GM23338 (cell line): ENCODE data around the gene NUMBL. TPM values are rescaled to one million over a fixed set of nuclear protein-coding genes. Genes with fewer than 3 reads are reported as not detected.

ENCODE experiments used
- ATAC-seq: fragments of 200-7000 bp; cut with Tn5 transposase; 3 replicates; pipeline ENCODE4 v1.9.1; 2020
- DNase-seq: peaks from one replicate; pipeline ENCODE4 v3.0.0-alpha.2; 2015; ENCODE audit warnings: low spot score
- H2AFZ ChIP-seq: fragments of 200-600 bp; sonication (generic); 2 replicates; pipeline ENCODE4 v1.8.0; 2016; ENCODE audit warnings: antibody characterized with exemption, mild to moderate bottlenecking, moderate library complexity
- H3F3A ChIP-seq: fragments of 200-600 bp; sonication (generic); replicated peaks from 2 replicates; pipeline ENCODE4 v1.8.0; 2017; ENCODE audit warnings: antibody characterized with exemption, mixed run types, low read depth
- H3K27ac ChIP-seq: fragments of 200-600 bp; sonication (generic); 2 replicates; pipeline ENCODE4 v1.6.1; 2016; ENCODE audit warnings: low read depth
- H3K27me3 ChIP-seq: fragments of 200-600 bp; sonication (generic); 2 replicates; pipeline ENCODE4 v1.8.0; 2016; ENCODE audit warnings: mild to moderate bottlenecking, mixed run types, moderate library complexity; ENCODE audit not compliant: insufficient read depth
- H3K36me3 ChIP-seq: fragments of 200-600 bp; sonication (generic); 2 replicates; pipeline ENCODE4 v1.8.0; 2016; ENCODE audit warnings: mild to moderate bottlenecking; ENCODE audit not compliant: insufficient read depth
- H3K4me1 ChIP-seq: fragments of 200-600 bp; sonication (generic); 2 replicates; pipeline ENCODE4 v1.8.0; 2016; ENCODE audit warnings: mild to moderate bottlenecking, moderate library complexity; ENCODE audit not compliant: insufficient read depth
- H3K4me2 ChIP-seq: fragments of 200-600 bp; sonication (generic); 2 replicates; pipeline ENCODE4 v1.7.1; 2017; ENCODE audit warnings: mixed run types
- H3K4me3 ChIP-seq: fragments of 200-600 bp; sonication (generic); 2 replicates; pipeline ENCODE4 v1.6.1; 2016; ENCODE audit warnings: mixed run types
- H3K79me2 ChIP-seq: fragments of 200-600 bp; sonication (generic); replicated peaks from 2 replicates; pipeline ENCODE4 v1.8.0; 2017; ENCODE audit warnings: mild to moderate bottlenecking; ENCODE audit not compliant: insufficient read depth
- H3K9me2 ChIP-seq: fragments of 200-600 bp; sonication (generic); 2 replicates; pipeline ENCODE4 v1.8.0; 2017; ENCODE audit not compliant: insufficient read depth
- H4K20me1 ChIP-seq: fragments of 200-600 bp; sonication (generic); replicated peaks from 2 replicates; pipeline ENCODE4 v1.8.0; 2017; ENCODE audit warnings: mild to moderate bottlenecking; ENCODE audit not compliant: insufficient read depth
- H3K27ac Mint-ChIP-seq: 2 replicates; pipeline ENCODE4 v1.8.0; 2020; ENCODE audit warnings: inconsistent platforms, mild to moderate bottlenecking, moderate library complexity, mixed read lengths
- H3K27me3 Mint-ChIP-seq: 3 replicates; pipeline ENCODE4 v1.8.0; 2022; ENCODE audit warnings: low read depth, mild to moderate bottlenecking, moderate library complexity, mixed read lengths, inconsistent platforms; ENCODE audit not compliant: insufficient read depth, poor library complexity
- H3K36me3 Mint-ChIP-seq: 3 replicates; pipeline ENCODE4 v1.8.0; 2021; ENCODE audit warnings: low read depth, mild to moderate bottlenecking, inconsistent platforms, moderate library complexity, mixed read lengths
- H3K4me1 Mint-ChIP-seq: 3 replicates; pipeline ENCODE4 v1.8.0; 2020; ENCODE audit warnings: mild to moderate bottlenecking, inconsistent platforms, mixed read lengths
- H3K4me3 Mint-ChIP-seq: 3 replicates; pipeline ENCODE4 v1.8.0; 2021; ENCODE audit warnings: moderate library complexity, mild to moderate bottlenecking, inconsistent platforms, mixed read lengths
- H3K9me3 Mint-ChIP-seq: 3 replicates; pipeline ENCODE4 v1.8.0; 2020; ENCODE audit warnings: moderate library complexity, mild to moderate bottlenecking, inconsistent platforms, mixed read lengths
- CREB1 ChIP-seq: fragments of 250-450 bp; sonication (Bioruptor Pico); IDR thresholded peaks from 2 replicates; pipeline ENCODE4 v1.5.0; 2020; ENCODE audit warnings: low read depth, mild to moderate bottlenecking, moderate library complexity
- EZH2 ChIP-seq: fragments of 200-600 bp; sonication (generic); IDR thresholded peaks from one replicate; pipeline ENCODE4 v1.8.0; 2017; ENCODE audit warnings: antibody characterized with exemption, mild to moderate bottlenecking, low read depth; ENCODE audit not compliant: unreplicated experiment
- EZH2phosphoT487 ChIP-seq: fragments of 200-600 bp; sonication (generic); IDR thresholded peaks from one replicate; pipeline ENCODE4 v1.8.1; 2018; ENCODE audit warnings: antibody characterized with exemption; ENCODE audit not compliant: unreplicated experiment
- JUNB ChIP-seq: IDR thresholded peaks from one replicate; pipeline ENCODE4 v1.6.1; 2016; ENCODE audit warnings: antibody characterized with exemption; ENCODE audit not compliant: unreplicated experiment
- NANOG ChIP-seq: IDR thresholded peaks from 2 replicates; pipeline ENCODE4 v1.6.1; 2016; ENCODE audit warnings: antibody characterized with exemption, borderline replicate concordance
- POLR2AphosphoS5 ChIP-seq: IDR thresholded peaks from 2 replicates; pipeline ENCODE4 v1.6.1; 2016; ENCODE audit warnings: antibody characterized with exemption, low read depth
- STAT1 ChIP-seq: IDR thresholded peaks from one replicate; pipeline ENCODE4 v1.6.1; 2016; ENCODE audit warnings: antibody characterized with exemption; ENCODE audit not compliant: unreplicated experiment
- ZNF114 ChIP-seq: fragments of 250-450 bp; sonication (Bioruptor Pico); IDR thresholded peaks from 2 replicates; pipeline ENCODE4 v1.5.0; 2020; ENCODE audit warnings: mild to moderate bottlenecking, moderate library complexity
- ZNF331 ChIP-seq: fragments of 250-450 bp; sonication (Bioruptor Pico); IDR thresholded peaks from 2 replicates; pipeline ENCODE4 v1.5.0; 2020; ENCODE audit warnings: low read depth, mild to moderate bottlenecking, moderate library complexity
- polyA plus RNA-seq: library from polyadenylated mRNA; unstranded; fragments of >200 nt; fragmentation: Nextera tagmentation; extraction: Ambion mirVana; gene quantifications from 2 replicates; pipeline ENCODE4 v1.2.1, GENCODE V29; 2016
- total RNA-seq: library from RNA; depleted of rRNA; stranded (reverse); fragments of >200 nt; shearing (Covaris generic); gene quantifications from 2 replicates; pipeline ENCODE4 v1.2.3, GENCODE V29; 2014
- TF ChIP-seq, protein P1 (sequence below), 2 experiments: fragments of 200-600 bp in 1 of 2; sonication (generic) in 1 of 2; conservative IDR thresholded peaks; 2 replicates each; pipeline versions ENCODE4 v1.5.1 to v1.6.1; 2016 to 2017; ENCODE audit warnings: antibody characterized with exemption in 2 of 2, low read depth in 2 of 2, mild to moderate bottlenecking in 2 of 2, moderate library complexity in 1 of 2
- TF ChIP-seq, protein P2 (sequence below): fragments of 250-450 bp; sonication (Bioruptor Pico); IDR thresholded peaks from 2 replicates; pipeline ENCODE4 v1.5.0; 2020; ENCODE audit warnings: mild to moderate bottlenecking, moderate library complexity
- TF ChIP-seq, protein P3 (sequence below): IDR thresholded peaks from one replicate; pipeline ENCODE4 v1.6.1; 2018; ENCODE audit warnings: antibody characterized with exemption; ENCODE audit not compliant: unreplicated experiment
- TF ChIP-seq, protein P4 (sequence below): IDR thresholded peaks from 2 replicates; pipeline ENCODE4 v1.6.1; 2016; ENCODE audit warnings: antibody characterized with exemption

The NUMBL gene
- total and polyA plus RNA-seq, 2 experiments from 2014 or later: 8.5 to 28.5 TPM

DNA sequence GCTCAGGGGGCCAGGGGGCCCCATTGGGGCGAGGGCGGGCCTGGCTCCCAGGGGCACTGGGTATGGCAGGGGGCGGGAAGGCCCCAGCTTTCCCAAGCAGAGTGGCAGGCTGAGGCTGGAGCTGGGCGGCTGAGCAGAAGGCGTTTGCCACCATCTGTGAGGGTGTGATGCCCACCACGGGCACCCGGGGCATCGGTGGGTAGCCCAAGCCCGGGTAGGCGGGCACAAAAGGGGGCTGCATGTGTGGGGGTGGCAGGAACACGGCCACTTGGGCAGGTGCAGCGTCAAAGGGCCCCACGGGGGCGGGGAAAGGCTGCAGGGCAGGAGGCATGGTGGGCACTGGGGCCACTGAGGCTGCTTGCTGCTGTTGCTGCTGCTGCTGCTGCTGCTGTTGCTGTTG lies 22.8 kb downstream of the NUMBL start:
- Mint-ChIP-seq H3K36me3 (peaks cover 28% of the 10 kb centered on the region), H3K4me1 (peaks cover 4% of the 10 kb centered on the region; the same call in 2 of the 3 replicates), H3K27me3 (peaks cover 10% of the 10 kb centered on the region), H3K4me3 (no peak overlapping the region), H3K27ac (no peak overlapping the region), H3K9me3 (no peaks in the 10 kb centered on the region)
- Histone ChIP-seq H3K9me2 (no peaks in the 10 kb centered on the region), H3K27me3 (no peaks in the 10 kb centered on the region), H3K4me3 (no peak overlapping the region), H4K20me1 (no peaks in the 10 kb centered on the region), H3K36me3 (peaks cover 8% of the 10 kb centered on the region; the same call in 1 of the 2 replicates), H3F3A (no peaks in the 10 kb centered on the region), H3K4me1 (peaks cover 5% of the 10 kb centered on the region; the same call in 1 of the 2 replicates), H3K27ac (no peak overlapping the region), H2AFZ (no peak overlapping the region), H3K4me2 (no peak overlapping the region), H3K79me2 (no peaks in the 10 kb centered on the region)
- ATAC-seq (no peak), DNase-seq (no peak)
- TF ChIP-seq POLR2AphosphoS5 (no peak), STAT1 (no peak), JUNB (no peak), NANOG (no peak), CREB1 (no peak), EZH2phosphoT487 (no peak), EZH2 (no peak), ZNF114 (CRISPR knock-in tag) (no peak), ZNF331 (no peak)
- TF ChIP-seq, protein P1, sequence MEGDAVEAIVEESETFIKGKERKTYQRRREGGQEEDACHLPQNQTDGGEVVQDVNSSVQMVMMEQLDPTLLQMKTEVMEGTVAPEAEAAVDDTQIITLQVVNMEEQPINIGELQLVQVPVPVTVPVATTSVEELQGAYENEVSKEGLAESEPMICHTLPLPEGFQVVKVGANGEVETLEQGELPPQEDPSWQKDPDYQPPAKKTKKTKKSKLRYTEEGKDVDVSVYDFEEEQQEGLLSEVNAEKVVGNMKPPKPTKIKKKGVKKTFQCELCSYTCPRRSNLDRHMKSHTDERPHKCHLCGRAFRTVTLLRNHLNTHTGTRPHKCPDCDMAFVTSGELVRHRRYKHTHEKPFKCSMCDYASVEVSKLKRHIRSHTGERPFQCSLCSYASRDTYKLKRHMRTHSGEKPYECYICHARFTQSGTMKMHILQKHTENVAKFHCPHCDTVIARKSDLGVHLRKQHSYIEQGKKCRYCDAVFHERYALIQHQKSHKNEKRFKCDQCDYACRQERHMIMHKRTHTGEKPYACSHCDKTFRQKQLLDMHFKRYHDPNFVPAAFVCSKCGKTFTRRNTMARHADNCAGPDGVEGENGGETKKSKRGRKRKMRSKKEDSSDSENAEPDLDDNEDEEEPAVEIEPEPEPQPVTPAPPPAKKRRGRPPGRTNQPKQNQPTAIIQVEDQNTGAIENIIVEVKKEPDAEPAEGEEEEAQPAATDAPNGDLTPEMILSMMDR (conservative IDR thresholded peaks at IDR 0.05; ENCODE audit: low read depth in 2 of 2): no peak
- TF ChIP-seq, protein P2, sequence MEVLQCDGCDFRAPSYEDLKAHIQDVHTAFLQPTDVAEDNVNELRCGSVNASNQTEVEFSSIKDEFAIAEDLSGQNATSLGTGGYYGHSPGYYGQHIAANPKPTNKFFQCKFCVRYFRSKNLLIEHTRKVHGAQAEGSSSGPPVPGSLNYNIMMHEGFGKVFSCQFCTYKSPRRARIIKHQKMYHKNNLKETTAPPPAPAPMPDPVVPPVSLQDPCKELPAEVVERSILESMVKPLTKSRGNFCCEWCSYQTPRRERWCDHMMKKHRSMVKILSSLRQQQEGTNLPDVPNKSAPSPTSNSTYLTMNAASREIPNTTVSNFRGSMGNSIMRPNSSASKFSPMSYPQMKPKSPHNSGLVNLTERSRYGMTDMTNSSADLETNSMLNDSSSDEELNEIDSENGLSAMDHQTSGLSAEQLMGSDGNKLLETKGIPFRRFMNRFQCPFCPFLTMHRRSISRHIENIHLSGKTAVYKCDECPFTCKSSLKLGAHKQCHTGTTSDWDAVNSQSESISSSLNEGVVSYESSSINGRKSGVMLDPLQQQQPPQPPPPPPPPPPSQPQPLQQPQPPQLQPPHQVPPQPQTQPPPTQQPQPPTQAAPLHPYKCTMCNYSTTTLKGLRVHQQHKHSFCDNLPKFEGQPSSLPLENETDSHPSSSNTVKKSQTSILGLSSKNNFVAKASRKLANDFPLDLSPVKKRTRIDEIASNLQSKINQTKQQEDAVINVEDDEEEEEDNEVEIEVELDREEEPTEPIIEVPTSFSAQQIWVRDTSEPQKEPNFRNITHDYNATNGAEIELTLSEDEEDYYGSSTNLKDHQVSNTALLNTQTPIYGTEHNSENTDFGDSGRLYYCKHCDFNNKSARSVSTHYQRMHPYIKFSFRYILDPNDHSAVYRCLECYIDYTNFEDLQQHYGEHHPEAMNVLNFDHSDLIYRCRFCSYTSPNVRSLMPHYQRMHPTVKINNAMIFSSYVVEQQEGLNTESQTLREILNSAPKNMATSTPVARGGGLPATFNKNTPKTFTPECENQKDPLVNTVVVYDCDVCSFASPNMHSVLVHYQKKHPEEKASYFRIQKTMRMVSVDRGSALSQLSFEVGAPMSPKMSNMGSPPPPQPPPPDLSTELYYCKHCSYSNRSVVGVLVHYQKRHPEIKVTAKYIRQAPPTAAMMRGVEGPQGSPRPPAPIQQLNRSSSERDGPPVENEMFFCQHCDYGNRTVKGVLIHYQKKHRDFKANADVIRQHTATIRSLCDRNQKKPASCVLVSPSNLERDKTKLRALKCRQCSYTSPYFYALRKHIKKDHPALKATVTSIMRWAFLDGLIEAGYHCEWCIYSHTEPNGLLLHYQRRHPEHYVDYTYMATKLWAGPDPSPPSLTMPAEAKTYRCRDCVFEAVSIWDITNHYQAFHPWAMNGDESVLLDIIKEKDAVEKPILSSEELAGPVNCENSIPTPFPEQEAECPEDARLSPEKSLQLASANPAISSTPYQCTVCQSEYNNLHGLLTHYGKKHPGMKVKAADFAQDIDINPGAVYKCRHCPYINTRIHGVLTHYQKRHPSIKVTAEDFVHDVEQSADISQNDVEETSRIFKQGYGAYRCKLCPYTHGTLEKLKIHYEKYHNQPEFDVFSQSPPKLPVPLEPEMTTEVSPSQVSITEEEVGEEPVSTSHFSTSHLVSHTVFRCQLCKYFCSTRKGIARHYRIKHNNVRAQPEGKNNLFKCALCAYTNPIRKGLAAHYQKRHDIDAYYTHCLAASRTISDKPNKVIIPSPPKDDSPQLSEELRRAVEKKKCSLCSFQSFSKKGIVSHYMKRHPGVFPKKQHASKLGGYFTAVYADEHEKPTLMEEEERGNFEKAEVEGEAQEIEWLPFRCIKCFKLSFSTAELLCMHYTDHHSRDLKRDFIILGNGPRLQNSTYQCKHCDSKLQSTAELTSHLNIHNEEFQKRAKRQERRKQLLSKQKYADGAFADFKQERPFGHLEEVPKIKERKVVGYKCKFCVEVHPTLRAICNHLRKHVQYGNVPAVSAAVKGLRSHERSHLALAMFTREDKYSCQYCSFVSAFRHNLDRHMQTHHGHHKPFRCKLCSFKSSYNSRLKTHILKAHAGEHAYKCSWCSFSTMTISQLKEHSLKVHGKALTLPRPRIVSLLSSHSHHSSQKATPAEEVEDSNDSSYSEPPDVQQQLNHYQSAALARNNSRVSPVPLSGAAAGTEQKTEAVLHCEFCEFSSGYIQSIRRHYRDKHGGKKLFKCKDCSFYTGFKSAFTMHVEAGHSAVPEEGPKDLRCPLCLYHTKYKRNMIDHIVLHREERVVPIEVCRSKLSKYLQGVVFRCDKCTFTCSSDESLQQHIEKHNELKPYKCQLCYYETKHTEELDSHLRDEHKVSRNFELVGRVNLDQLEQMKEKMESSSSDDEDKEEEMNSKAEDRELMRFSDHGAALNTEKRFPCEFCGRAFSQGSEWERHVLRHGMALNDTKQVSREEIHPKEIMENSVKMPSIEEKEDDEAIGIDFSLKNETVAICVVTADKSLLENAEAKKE (CRISPR knock-in tag): no peak
- TF ChIP-seq, protein P3, sequence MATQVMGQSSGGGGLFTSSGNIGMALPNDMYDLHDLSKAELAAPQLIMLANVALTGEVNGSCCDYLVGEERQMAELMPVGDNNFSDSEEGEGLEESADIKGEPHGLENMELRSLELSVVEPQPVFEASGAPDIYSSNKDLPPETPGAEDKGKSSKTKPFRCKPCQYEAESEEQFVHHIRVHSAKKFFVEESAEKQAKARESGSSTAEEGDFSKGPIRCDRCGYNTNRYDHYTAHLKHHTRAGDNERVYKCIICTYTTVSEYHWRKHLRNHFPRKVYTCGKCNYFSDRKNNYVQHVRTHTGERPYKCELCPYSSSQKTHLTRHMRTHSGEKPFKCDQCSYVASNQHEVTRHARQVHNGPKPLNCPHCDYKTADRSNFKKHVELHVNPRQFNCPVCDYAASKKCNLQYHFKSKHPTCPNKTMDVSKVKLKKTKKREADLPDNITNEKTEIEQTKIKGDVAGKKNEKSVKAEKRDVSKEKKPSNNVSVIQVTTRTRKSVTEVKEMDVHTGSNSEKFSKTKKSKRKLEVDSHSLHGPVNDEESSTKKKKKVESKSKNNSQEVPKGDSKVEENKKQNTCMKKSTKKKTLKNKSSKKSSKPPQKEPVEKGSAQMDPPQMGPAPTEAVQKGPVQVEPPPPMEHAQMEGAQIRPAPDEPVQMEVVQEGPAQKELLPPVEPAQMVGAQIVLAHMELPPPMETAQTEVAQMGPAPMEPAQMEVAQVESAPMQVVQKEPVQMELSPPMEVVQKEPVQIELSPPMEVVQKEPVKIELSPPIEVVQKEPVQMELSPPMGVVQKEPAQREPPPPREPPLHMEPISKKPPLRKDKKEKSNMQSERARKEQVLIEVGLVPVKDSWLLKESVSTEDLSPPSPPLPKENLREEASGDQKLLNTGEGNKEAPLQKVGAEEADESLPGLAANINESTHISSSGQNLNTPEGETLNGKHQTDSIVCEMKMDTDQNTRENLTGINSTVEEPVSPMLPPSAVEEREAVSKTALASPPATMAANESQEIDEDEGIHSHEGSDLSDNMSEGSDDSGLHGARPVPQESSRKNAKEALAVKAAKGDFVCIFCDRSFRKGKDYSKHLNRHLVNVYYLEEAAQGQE: no peak
- TF ChIP-seq, protein P4, sequence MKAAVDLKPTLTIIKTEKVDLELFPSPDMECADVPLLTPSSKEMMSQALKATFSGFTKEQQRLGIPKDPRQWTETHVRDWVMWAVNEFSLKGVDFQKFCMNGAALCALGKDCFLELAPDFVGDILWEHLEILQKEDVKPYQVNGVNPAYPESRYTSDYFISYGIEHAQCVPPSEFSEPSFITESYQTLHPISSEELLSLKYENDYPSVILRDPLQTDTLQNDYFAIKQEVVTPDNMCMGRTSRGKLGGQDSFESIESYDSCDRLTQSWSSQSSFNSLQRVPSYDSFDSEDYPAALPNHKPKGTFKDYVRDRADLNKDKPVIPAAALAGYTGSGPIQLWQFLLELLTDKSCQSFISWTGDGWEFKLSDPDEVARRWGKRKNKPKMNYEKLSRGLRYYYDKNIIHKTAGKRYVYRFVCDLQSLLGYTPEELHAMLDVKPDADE: no peak
